T-helper 1 cell treated with Interleukin-12 subunit alpha and Interleukin-12 subunit beta and Interleukin-4 antibody, amounts not matched to agents 30 μg/mL and 1 μg/mL, for 36 hours (primary cell): ENCODE data around the gene MCF2L2.

ENCODE experiments used
- H3K27ac Mint-ChIP-seq: one replicate; pipeline ENCODE4 v1.8.0; 2021; ENCODE audit warnings: mild to moderate bottlenecking, mixed read lengths
- H3K27me3 Mint-ChIP-seq: one replicate; pipeline ENCODE4 v1.8.0; 2021; ENCODE audit warnings: low read depth, mixed read lengths
- H3K36me3 Mint-ChIP-seq: one replicate; pipeline ENCODE4 v1.8.0; 2021; ENCODE audit warnings: low read depth, mixed read lengths
- H3K4me1 Mint-ChIP-seq: one replicate; pipeline ENCODE4 v1.8.0; 2021; ENCODE audit warnings: low read depth, mixed read lengths
- H3K4me3 Mint-ChIP-seq: one replicate; pipeline ENCODE4 v1.8.0; 2021; ENCODE audit warnings: mild to moderate bottlenecking, moderate library complexity, mixed read lengths
- H3K9me3 Mint-ChIP-seq: one replicate; pipeline ENCODE4 v1.8.0; 2021; ENCODE audit warnings: mixed read lengths

The MCF2L2 gene

DNA sequence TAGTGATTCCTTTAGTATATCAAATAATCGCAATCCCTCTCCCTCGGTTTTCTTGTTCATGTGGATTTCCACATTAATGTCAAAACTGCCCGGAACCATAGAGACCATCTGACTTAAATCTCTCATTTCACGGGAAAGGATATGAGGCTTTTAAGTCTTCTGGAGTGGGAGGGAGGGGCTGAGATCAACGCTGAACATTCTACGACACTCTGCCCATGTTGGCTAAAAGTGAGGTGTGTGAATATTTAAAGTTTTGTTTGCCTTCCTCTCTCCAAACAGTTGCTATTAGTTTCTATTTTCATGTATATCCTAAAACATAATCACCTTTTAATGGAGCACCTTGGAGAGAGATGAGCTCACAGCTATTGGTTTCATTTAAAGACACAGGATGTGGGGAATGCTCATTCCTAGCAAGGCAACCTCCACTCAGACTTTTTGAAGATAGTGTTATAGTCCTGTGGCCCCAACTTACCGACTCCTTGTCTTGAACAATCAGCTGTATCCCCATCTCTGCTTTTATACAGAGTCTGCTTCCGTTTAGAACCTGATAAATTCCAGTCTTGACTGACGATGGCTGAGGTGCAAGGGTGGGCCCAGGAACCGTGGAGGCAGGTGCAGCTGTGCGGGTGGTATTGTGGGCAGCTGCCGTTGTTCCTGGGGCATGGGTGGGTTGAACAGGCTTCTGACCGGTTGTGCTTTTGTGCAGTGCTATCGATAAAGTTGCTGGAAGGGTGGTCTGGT lies 275.0 kb downstream of the MCF2L2 start:
- no peaks in the 10 kb centered on the region for H3K27me3 Mint-ChIP-seq
- H3K9me3 Mint-ChIP-seq: no peaks in the 10 kb centered on the region

DNA sequence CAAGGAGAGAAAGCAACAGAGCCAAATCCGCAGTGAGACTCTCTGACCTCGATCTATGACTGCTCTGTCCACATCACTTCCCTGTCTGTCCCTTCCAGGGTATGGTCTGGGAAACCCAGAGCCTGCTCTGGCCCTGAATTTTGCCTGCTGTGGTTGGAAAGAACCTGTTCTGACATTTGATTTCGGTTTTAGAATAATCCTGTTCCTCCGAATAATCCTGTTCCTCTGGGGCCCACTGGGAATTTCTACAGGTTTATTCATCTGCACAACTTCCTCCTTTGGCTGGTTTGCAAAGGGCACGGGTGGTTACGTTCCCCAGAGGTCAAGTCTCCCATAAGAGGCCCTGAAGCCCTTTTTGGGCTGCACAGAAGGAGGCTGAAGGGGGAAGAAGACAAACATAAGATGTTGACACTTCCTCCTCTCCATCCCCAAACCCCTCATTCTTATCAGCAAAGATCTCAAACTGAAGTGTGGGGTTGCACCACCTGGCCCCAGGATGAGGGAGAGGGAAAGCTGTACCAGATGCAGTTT lies 276.5 kb downstream of the MCF2L2 start:
- Mint-ChIP-seq H3K27ac (no peak overlapping the region), H3K4me3 (no peak overlapping the region), H3K27me3 (no peaks in the 10 kb centered on the region)

More for the DNA sequence above, 275.0 kb downstream of the MCF2L2 start:
- Mint-ChIP-seq H3K36me3 (peaks cover 8% of the 10 kb centered on the region), H3K4me3 (no peak overlapping the region), H3K27ac (no peak overlapping the region), H3K4me1 (peaks cover 9% of the 10 kb centered on the region)

DNA sequence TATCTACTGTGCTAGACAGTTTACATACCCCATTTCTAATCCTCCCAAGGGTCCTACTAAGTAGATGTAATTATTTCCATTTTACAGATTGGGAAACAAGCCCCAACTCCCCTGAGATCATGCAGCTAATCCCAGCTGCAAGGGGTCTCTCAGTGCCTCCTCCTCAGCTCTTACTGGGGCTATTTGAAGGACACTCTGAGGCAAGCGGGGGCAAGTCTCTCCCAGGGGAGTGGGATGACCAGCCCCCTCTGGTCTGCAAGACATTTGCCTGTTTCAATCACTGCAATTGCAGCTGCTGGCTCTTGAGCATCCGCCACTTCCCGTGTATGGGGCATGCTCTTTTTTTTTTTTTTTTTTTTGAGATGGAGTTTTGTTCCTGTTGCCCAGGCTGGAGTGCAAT lies 277.3 kb downstream of the MCF2L2 start:
- no peaks in the 10 kb centered on the region for H3K27me3 Mint-ChIP-seq
- H3K4me1 Mint-ChIP-seq: peaks cover 4% of the 10 kb centered on the region
- H3K27ac Mint-ChIP-seq: no peak overlapping the region
- no peak overlapping the region for H3K4me3 Mint-ChIP-seq
- no peaks in the 10 kb centered on the region for H3K9me3 Mint-ChIP-seq
- peaks cover 4% of the 10 kb centered on the region for H3K36me3 Mint-ChIP-seq

More for the DNA sequence above, 276.5 kb downstream of the MCF2L2 start:
- peaks cover 4% of the 10 kb centered on the region for H3K4me1 Mint-ChIP-seq
- peaks cover 6% of the 10 kb centered on the region for H3K36me3 Mint-ChIP-seq
- H3K9me3 Mint-ChIP-seq: no peaks in the 10 kb centered on the region

DNA sequence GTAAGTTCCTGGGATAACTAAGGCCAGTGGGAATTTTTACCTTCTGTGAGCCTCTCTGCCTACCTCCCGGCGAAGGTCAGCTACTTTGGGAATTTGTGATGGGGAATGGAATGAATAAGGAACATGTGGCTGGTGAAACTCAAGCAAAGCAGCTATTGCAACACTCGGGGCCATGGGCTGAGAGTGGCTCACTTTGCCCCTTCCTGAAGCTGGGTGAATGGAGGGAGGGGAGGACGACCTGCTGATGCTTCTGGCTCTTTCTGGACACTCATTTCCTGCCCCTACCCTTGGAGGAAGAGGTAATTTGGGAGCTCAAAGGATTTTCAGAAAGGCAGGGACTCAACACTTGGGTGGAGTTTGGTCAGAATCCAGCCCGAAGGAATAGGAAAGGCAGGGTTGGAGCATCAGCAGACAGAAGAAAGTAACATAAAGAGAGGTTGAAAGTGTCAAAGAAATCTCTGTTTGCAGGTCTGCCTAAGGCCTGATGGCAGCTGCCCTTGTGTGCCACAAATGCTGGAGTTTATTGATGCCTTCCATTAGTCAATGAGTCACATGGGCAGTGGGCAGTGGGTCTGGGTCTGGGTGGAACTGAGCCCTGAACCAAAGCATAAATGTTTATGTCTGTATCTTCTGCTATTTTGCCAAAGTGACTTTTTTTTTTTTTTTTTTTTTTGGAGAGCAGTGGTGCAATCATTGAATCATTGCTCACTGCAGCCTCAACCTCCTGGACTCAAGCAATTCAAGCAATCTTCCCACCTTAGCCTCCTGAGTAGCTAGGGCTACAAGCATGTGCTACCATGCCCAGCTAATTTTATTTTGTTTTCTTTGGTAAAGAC lies 278.3 kb downstream of the MCF2L2 start:
- no peaks in the 10 kb centered on the region for H3K27me3 Mint-ChIP-seq
- no peak overlapping the region for H3K27ac Mint-ChIP-seq
- H3K36me3 Mint-ChIP-seq: peaks cover 4% of the 10 kb centered on the region
- H3K4me1 Mint-ChIP-seq: peaks cover 4% of the 10 kb centered on the region
- H3K4me3 Mint-ChIP-seq: no peak overlapping the region
- no peaks in the 10 kb centered on the region for H3K9me3 Mint-ChIP-seq

DNA sequence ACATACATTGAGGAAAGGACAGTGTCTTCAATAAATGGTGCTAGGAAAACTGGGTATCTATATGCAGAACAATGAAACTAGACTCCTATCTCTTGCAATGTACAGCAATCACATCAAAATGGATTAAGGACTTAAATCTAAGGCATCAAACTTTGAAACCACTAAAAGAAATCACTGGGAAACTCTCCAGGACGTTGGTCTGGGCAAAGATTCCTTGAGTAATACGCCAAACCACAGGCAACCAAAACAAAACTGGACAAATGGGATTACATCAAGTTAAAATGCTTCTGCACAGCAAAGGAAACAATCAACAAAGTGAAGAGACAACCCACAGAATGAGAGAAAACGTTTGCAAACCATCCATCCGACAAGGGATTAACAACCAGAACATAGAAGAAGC lies 280.4 kb downstream of the MCF2L2 start:
- Mint-ChIP-seq H3K4me1 (peaks cover 4% of the 10 kb centered on the region), H3K4me3 (no peak overlapping the region), H3K9me3 (no peaks in the 10 kb centered on the region), H3K27me3 (no peaks in the 10 kb centered on the region), H3K27ac (no peak overlapping the region), H3K36me3 (peaks cover 7% of the 10 kb centered on the region)

DNA sequence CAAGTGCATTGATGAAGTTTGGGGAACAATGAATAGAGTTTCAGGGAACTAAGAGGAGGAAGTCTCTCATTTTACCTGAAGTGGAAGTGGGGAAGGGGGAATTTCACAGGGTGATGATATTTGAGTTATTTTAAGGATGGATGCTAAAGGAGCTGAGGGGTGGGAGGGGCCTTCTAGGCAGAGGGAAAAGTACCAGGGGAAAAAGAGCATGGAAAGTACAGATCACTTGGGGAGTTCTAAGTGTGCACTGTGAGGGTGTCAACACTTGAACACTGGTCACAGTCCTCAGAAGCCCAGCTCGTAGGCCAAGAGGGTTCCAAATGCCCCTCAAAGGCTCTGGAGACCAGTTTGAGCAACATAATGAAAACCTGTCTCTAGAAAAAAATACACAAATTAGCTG lies 284.1 kb downstream of the MCF2L2 start:
- Mint-ChIP-seq H3K4me3 (no peak overlapping the region), H3K9me3 (no peaks in the 10 kb centered on the region), H3K4me1 (no peaks in the 10 kb centered on the region), H3K27me3 (no peaks in the 10 kb centered on the region), H3K27ac (no peak overlapping the region), H3K36me3 (peaks cover 5% of the 10 kb centered on the region)

DNA sequence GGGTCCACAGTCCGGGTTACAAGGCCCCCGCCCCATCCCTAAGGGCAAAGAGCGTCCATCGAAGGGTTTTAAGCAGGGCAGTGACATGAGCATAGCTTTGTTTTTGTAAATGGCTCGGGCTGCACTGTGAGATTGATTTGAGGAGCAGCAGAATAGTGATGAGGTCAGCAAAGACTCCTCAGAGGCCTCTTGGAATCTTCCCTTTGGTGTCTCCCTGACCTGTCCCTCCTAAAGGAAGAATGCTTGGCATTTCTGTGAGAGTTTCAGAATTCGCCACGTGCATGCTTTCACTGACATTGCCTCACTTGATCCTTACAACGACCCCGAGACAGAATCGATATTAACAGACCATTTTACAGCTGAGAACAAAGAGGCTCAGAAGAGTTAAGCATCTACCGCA lies 286.2 kb downstream of the MCF2L2 start:
- Mint-ChIP-seq H3K4me3 (no peak overlapping the region), H3K36me3 (peaks cover 2% of the 10 kb centered on the region), H3K4me1 (no peaks in the 10 kb centered on the region), H3K27me3 (no peaks in the 10 kb centered on the region), H3K27ac (no peak overlapping the region), H3K9me3 (no peaks in the 10 kb centered on the region)

DNA sequence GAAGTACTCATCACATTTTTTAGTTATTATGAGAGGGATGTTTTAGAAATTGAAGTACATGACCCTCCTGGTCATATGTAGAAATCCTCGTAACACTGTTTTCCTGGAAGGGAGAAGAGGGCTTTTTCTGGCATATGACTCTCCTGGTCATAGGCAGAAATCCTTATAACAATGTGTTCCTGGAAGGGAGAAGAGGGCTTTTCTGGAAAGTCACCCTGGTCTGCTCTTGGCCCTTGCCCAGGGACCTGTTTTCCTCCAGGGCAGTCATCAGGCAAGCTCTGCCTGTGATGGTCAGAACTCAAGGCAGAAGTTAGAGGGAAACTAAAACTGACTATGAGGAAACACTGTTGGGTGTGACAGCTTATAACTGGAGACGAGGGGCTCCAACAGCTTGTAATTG lies 293.6 kb downstream of the MCF2L2 start:
- Mint-ChIP-seq H3K4me3 (no peak overlapping the region), H3K36me3 (peaks cover 23% of the 10 kb centered on the region), H3K4me1 (peaks cover 8% of the 10 kb centered on the region), H3K9me3 (peaks cover 4% of the 10 kb centered on the region), H3K27ac (no peak overlapping the region), H3K27me3 (no peaks in the 10 kb centered on the region)

DNA sequence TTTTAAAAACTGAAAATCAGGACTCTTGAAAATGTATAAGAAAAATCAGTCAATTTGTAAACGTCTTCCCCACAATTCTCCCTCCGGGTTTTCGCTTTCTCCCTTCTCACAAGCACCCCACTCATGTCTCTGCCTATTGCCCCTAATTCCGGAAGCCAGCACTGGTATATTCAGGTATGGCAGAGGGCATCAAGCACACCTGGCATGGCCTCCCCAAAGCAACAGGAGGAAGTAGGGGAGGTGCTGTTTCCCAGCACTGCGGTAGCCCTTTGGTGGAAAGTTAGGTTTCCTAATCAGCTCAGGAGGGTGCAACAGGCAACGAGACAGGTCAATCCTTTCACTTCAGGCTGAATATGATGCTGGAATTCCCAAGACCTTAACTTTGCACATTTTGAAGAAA lies 296.0 kb downstream of the MCF2L2 start:
- Mint-ChIP-seq H3K27me3 (no peaks in the 10 kb centered on the region), H3K4me3 (no peak overlapping the region), H3K36me3 (peaks cover 36% of the 10 kb centered on the region), H3K27ac (no peak overlapping the region), H3K4me1 (peaks cover 8% of the 10 kb centered on the region), H3K9me3 (peaks cover 16% of the 10 kb centered on the region)

DNA sequence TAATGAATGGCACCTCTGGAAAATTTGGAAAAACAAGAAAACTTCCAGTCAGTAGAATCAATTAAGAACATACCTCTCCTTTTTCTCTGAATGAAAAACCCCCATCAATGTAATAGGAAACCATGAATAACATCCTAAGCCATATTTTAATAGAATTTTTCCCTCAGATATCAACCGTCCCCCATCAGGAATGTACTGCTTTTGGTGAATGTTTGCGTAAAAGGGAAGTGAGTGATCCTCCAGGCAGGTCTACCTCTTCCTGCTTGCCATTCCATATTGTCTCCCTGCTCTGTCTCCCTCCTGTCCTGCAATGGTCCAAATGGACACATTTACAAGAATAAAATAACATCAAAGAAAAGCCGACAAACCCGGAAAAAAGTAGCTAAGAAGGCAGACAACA lies 296.7 kb downstream of the MCF2L2 start:
- Mint-ChIP-seq H3K4me1 (peaks cover 8% of the 10 kb centered on the region), H3K4me3 (no peak overlapping the region), H3K36me3 (peaks cover 36% of the 10 kb centered on the region), H3K9me3 (peaks cover 16% of the 10 kb centered on the region), H3K27ac (no peak overlapping the region), H3K27me3 (no peaks in the 10 kb centered on the region)

DNA sequence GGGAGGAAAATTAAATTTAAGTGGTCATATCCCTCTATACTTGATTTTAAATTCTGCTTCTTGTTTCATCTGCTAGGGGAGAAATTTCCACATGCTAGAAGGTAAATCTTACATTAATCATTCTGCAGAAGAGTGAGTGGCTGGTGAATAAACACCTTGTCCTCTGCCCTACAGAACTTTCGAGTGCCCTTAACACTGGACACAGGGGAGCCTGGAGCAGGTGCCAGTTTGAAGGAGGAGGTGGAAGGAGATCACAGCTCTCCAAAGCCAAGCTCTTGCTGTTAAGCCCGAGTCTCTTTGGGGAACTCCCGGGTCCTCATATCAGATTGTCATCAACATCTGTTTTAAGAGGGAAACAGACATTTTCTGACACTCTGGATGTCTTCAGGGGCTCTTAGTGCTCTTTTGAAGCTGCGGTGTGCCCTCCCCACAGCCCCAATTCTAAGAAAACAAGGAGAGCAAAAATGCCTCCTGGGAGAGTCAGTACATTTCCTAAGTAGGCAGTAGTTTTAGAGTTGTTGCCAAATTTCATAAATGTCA lies 297.2 kb downstream of the MCF2L2 start:
- H3K27ac Mint-ChIP-seq: no peak overlapping the region
- H3K27me3 Mint-ChIP-seq: no peaks in the 10 kb centered on the region
- peaks cover 16% of the 10 kb centered on the region for H3K9me3 Mint-ChIP-seq
- peaks cover 8% of the 10 kb centered on the region for H3K4me1 Mint-ChIP-seq
- peaks cover 36% of the 10 kb centered on the region for H3K36me3 Mint-ChIP-seq
- no peak overlapping the region for H3K4me3 Mint-ChIP-seq

DNA sequence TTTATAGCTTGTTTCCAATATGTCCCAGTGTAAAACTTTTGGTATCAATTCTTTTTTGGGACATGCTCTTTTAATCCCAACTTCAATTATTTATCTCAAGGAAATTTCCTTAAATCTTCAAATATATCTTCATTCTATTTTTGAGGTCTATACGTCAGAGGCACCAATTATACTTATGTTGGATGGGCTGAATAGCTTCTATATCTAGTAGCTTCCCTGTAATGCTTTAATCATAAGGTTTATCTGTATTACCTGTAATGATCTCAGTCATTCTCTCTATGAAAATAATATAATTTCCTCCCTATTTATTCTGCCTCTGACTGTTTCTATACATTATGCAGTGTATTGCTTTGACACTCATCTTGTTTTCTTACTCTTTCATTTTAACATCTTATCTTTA lies 299.2 kb downstream of the MCF2L2 start:
- Mint-ChIP-seq H3K27me3 (no peaks in the 10 kb centered on the region), H3K27ac (no peak overlapping the region), H3K4me1 (peaks cover 5% of the 10 kb centered on the region), H3K36me3 (peaks cover 29% of the 10 kb centered on the region), H3K9me3 (peaks cover 16% of the 10 kb centered on the region), H3K4me3 (no peak overlapping the region)

DNA sequence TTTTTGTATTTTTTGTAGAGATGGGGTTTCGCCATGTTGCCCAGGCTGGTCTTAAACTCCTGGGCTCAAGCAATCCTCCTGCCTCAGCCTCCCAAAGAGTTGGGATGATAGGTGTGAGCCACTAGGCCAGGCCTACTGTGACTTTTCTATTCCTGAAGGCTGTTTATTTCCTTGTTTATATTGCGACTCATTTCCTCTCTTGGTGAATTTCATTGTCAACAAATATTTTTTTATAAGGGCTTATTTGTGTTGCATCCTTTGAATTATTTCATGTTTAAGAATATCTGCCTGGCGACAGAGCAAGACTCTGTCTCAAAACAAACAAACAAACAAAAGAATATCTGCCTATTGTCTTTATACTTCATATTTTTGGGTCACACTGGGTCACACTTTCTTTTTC lies 299.7 kb downstream of the MCF2L2 start:
- Mint-ChIP-seq H3K4me1 (peaks cover 5% of the 10 kb centered on the region), H3K4me3 (no peak overlapping the region), H3K27ac (no peak overlapping the region), H3K9me3 (peaks cover 16% of the 10 kb centered on the region), H3K27me3 (no peaks in the 10 kb centered on the region), H3K36me3 (peaks cover 28% of the 10 kb centered on the region)
